Smooth muscle cell (in vitro differentiated cells): ENCODE measurements around the gene TATDN3. TPM values are rescaled to one million over a fixed set of nuclear protein-coding genes. Genes with fewer than 3 reads are reported as not detected.
A peak's percentile ranks its signal among the peaks of the same experiment; 100 is the strongest.

Experiments used
- DNase-seq: peaks from one replicate; lab custom pipeline; 2025; ENCODE audit not compliant: unreplicated experiment; lab: John Stamatoyannopoulos, UW
- H2AFZ ChIP-seq: fragments of 200-600 bp; sonication (generic); 2 replicates; pipeline ENCODE4 v1.6.0; 2016; ENCODE audit warnings: antibody characterized with exemption, low read depth, mild to moderate bottlenecking
- H3F3A ChIP-seq: fragments of 200-600 bp; sonication (generic); 2 replicates; pipeline ENCODE4 v1.6.0; 2017; ENCODE audit warnings: antibody characterized with exemption, low read depth
- H3K27ac ChIP-seq: fragments of 200-600 bp; sonication (generic); 2 replicates; pipeline ENCODE4 v1.5.1; 2016; ENCODE audit warnings: low read depth, mild to moderate bottlenecking
- H3K27me3 ChIP-seq: fragments of 200-600 bp; sonication (generic); 2 replicates; pipeline ENCODE4 v1.6.1; 2016; ENCODE audit warnings: low read depth, mild to moderate bottlenecking
- H3K36me3 ChIP-seq: fragments of 200-600 bp; sonication (generic); 2 replicates; pipeline ENCODE4 v1.5.1; 2016; ENCODE audit warnings: low read depth
- H3K4me1 ChIP-seq: fragments of 200-600 bp; sonication (generic); 2 replicates; pipeline ENCODE4 v1.5.1; 2016; ENCODE audit warnings: low read depth
- H3K4me2 ChIP-seq: fragments of 200-600 bp; sonication (generic); 2 replicates; pipeline ENCODE4 v1.6.0; 2016; ENCODE audit warnings: mild to moderate bottlenecking
- H3K4me3 ChIP-seq: fragments of 200-600 bp; sonication (generic); 2 replicates; pipeline ENCODE4 v1.5.1; 2016; ENCODE audit warnings: mild to moderate bottlenecking
- H3K79me2 ChIP-seq: fragments of 200-600 bp; sonication (generic); 2 replicates; pipeline ENCODE4 v1.6.0; 2016; ENCODE audit warnings: low read depth, mild to moderate bottlenecking
- H3K9ac ChIP-seq: fragments of 200-600 bp; sonication (generic); 2 replicates; pipeline ENCODE4 v1.6.0; 2016; ENCODE audit warnings: low read depth
- H3K9me3 ChIP-seq: fragments of 200-600 bp; sonication (generic); replicated peaks from 2 replicates; pipeline ENCODE4 v1.5.1; 2016; ENCODE audit warnings: low read depth
- H4K20me1 ChIP-seq: fragments of 200-600 bp; sonication (generic); 2 replicates; pipeline ENCODE4 v1.6.0; 2016; ENCODE audit warnings: low read depth
- CTCF ChIP-seq: fragments of 200-600 bp; sonication (generic); IDR thresholded peaks from 2 replicates; pipeline ENCODE4 v1.5.1; 2017; ENCODE audit warnings: borderline replicate concordance, mild to moderate bottlenecking, antibody characterized with exemption; ENCODE audit not compliant: insufficient read depth, poor library complexity, severe bottlenecking
- WGBS: methylation state at CpG from one replicate; pipeline ENCODE4 v1.1.7; 2016; ENCODE audit warnings: low lambda C conversion rate; 5-methylcytosine and 5-hydroxymethylcytosine counted together
- polyA plus RNA-seq: library from polyadenylated mRNA; unstranded; fragments of >200 nt; fragmentation: Nextera tagmentation; extraction: Ambion mirVana; gene quantifications from 2 replicates; pipeline ENCODE4 v1.2.1, GENCODE V29; 2016
- total RNA-seq: library from RNA; depleted of rRNA; stranded (reverse); fragments of >200 nt; gene quantifications from 2 replicates; pipeline ENCODE4 v1.2.3, GENCODE V29; 2014

The TATDN3 gene
- total and polyA plus RNA-seq, 2 experiments from 2014 or later: 14.3 to 46.7 TPM

GRCh38 chr1:212746546-212746945 is 45.1 kb upstream of the TATDN3 start:
- no peak for DNase-seq
- 94% methylated on average over 3 of the region's 3 CpGs for WGBS
- H4K20me1 ChIP-seq: no peaks in the 10 kb centered on the region

GRCh38 chr1:212749821-212750535 is 41.7 kb upstream of the TATDN3 start:
- H3K36me3 ChIP-seq: no peaks in the 10 kb centered on the region
- no peaks in the 10 kb centered on the region for H3K27me3 ChIP-seq
- H3K79me2 ChIP-seq: no peaks in the 10 kb centered on the region
- H4K20me1 ChIP-seq: no peaks in the 10 kb centered on the region
- peak; percentile 73 for TF ChIP-seq CTCF
- H3K4me2 ChIP-seq: no peak overlapping the region
- no peak for DNase-seq
- H3K27ac ChIP-seq: no peak overlapping the region
- 55% methylated on average over 4 of the region's 4 CpGs for WGBS
- H3K9ac ChIP-seq: no peak overlapping the region
- no peaks in the 10 kb centered on the region for H3K4me1 ChIP-seq
- H3K9me3 ChIP-seq: no peaks in the 10 kb centered on the region
- H3K4me3 ChIP-seq: no peak overlapping the region
- no peak overlapping the region for H2AFZ ChIP-seq
- no peaks in the 10 kb centered on the region for H3F3A ChIP-seq

More at GRCh38 chr1:212746546-212746945, 45.1 kb upstream of the TATDN3 start:
- H3K9ac ChIP-seq: no peak overlapping the region
- no peaks in the 10 kb centered on the region for H3K4me1 ChIP-seq
- H3K27me3 ChIP-seq: no peaks in the 10 kb centered on the region
- no peak overlapping the region for H3K27ac ChIP-seq
- H3K4me3 ChIP-seq: no peak overlapping the region
- no peak for TF ChIP-seq CTCF
- peaks cover 11% of the 10 kb centered on the region for H3K79me2 ChIP-seq
- no peak overlapping the region for H2AFZ ChIP-seq
- H3K9me3 ChIP-seq: no peaks in the 10 kb centered on the region
- no peak overlapping the region for H3K4me2 ChIP-seq
- no peaks in the 10 kb centered on the region for H3F3A ChIP-seq
- no peaks in the 10 kb centered on the region for H3K36me3 ChIP-seq

- H3K9ac ChIP-seq: no peak overlapping the region
- no peaks in the 10 kb centered on the region for H3K27me3 ChIP-seq
- no peaks in the 10 kb centered on the region for H3K9me3 ChIP-seq
- no peaks in the 10 kb centered on the region for H3K4me1 ChIP-seq
- WGBS: 73% methylated on average over 3 of the region's 3 CpGs
- H3K4me3 ChIP-seq: no peak overlapping the region
- no peak overlapping the region for H3K27ac ChIP-seq
- H3K4me2 ChIP-seq: no peak overlapping the region
- H4K20me1 ChIP-seq: no peaks in the 10 kb centered on the region
- H3K79me2 ChIP-seq: no peaks in the 10 kb centered on the region
- TF ChIP-seq CTCF: no peak
- no peak for DNase-seq
- H3K36me3 ChIP-seq: no peaks in the 10 kb centered on the region
- H2AFZ ChIP-seq: no peak overlapping the region
- no peaks in the 10 kb centered on the region for H3F3A ChIP-seq
These were observed 39.3 kb upstream of the TATDN3 start for GRCh38 chr1:212752252-212752933.
